Calu3 (cell line): ENCODE data around the gene NECTIN1. TPM values are rescaled to one million over a fixed set of nuclear protein-coding genes. Genes with fewer than 3 reads are reported as not detected.

ENCODE experiments used
- BruUV-seq: library from RNA; stranded (reverse); fragments of 400-500 nt; replicated peaks from 2 replicates; lab custom pipeline; 2021; lab: Mats Ljungman, UMichigan
- CTCF ChIA-PET: fragments of 300-600 bp; sonication (Branson Sonifier 250); formaldehyde crosslinking; loops from one replicate; lab custom pipeline; 2022; ENCODE audit warnings: antibody characterized with exemption; lab: Charles Lee
- DNase-seq: peaks from one replicate; pipeline ENCODE4 v3.0.0; 2022
- H3K27ac Mint-ChIP-seq: one replicate; pipeline ENCODE4 v1.8.0; 2022; ENCODE audit warnings: mixed read lengths; ENCODE audit not compliant: unreplicated experiment
- H3K27me3 Mint-ChIP-seq: one replicate; pipeline ENCODE4 v1.8.0; 2022; ENCODE audit warnings: mixed read lengths; ENCODE audit not compliant: unreplicated experiment
- H3K36me3 Mint-ChIP-seq: one replicate; pipeline ENCODE4 v1.8.0; 2022; ENCODE audit warnings: mild to moderate bottlenecking, moderate library complexity, mixed read lengths; ENCODE audit not compliant: insufficient read depth, unreplicated experiment
- H3K4me1 Mint-ChIP-seq: one replicate; pipeline ENCODE4 v1.8.0; 2022; ENCODE audit warnings: mild to moderate bottlenecking, low read depth, mixed read lengths; ENCODE audit not compliant: unreplicated experiment
- H3K4me3 Mint-ChIP-seq: one replicate; pipeline ENCODE4 v1.8.0; 2022; ENCODE audit warnings: mild to moderate bottlenecking, low read depth, moderate library complexity, mixed read lengths; ENCODE audit not compliant: unreplicated experiment
- H3K9me3 Mint-ChIP-seq: one replicate; pipeline ENCODE4 v1.8.0; 2022; ENCODE audit warnings: low read depth, mixed read lengths; ENCODE audit not compliant: unreplicated experiment
- CTCF ChIP-seq: fragments of 200-600 bp; IDR thresholded peaks from one replicate; pipeline ENCODE4 v1.8.0; 2022; ENCODE audit warnings: antibody characterized with exemption; ENCODE audit not compliant: unreplicated experiment
- intact Hi-C: fragments of 100-400 bp; cut with micrococcal nuclease; formaldehyde crosslinking; loops from one replicate; pipeline ENCODE4 v1.10.0; 2022; ENCODE audit not compliant: unreplicated experiment
- total RNA-seq: library from RNA; stranded (reverse); gene quantifications from 2 replicates; pipeline ENCODE4 v1.2.3, GENCODE V29; 2022

NECTIN1 gene
- total RNA-seq, 1 experiment from 2014 or later: 22.1 TPM

- Mint-ChIP-seq H3K27ac (no peak overlapping the region), H3K4me1 (no peaks in the 10 kb centered on the region), H3K4me3 (no peak overlapping the region), H3K36me3 (no peaks in the 10 kb centered on the region), H3K27me3 (peaks cover 3% of the 10 kb centered on the region), H3K9me3 (no peaks in the 10 kb centered on the region)
- no peak for TF ChIP-seq CTCF
- no peak for DNase-seq
- intact Hi-C loops: loop anchor here (10.0 kb wide), 1 partner anchor 155 kb away; no protein-coding TSS in a partner anchor
- CTCF ChIA-PET: no interaction called here
- BruUV-seq: no TSS peak
Measured at GRCh38 chr11:119639642-119640205, 89.3 kb downstream of the NECTIN1 start.

- CTCF ChIA-PET: no interaction called here
- Mint-ChIP-seq H3K4me1 (no peaks in the 10 kb centered on the region), H3K36me3 (no peaks in the 10 kb centered on the region), H3K27me3 (no peaks in the 10 kb centered on the region), H3K27ac (no peak overlapping the region), H3K9me3 (no peaks in the 10 kb centered on the region), H3K4me3 (no peak overlapping the region)
- BruUV-seq: no TSS peak
- no peak for DNase-seq
- intact Hi-C loops: no loop called here
- TF ChIP-seq CTCF: no peak
Measured at GRCh38 chr11:119638851-119639250, 90.1 kb downstream of the NECTIN1 start.

- no TSS peak for BruUV-seq
- Mint-ChIP-seq H3K9me3 (no peaks in the 10 kb centered on the region), H3K4me3 (no peak overlapping the region), H3K36me3 (no peaks in the 10 kb centered on the region), H3K4me1 (no peaks in the 10 kb centered on the region), H3K27ac (no peak overlapping the region), H3K27me3 (no peaks in the 10 kb centered on the region)
- no peak for TF ChIP-seq CTCF
- CTCF ChIA-PET: no interaction called here
- intact Hi-C loops: no loop called here
- no peak for DNase-seq
Measured at GRCh38 chr11:119637481-119637880, 91.5 kb downstream of the NECTIN1 start.

GRCh38 chr11:119635776-119636175 lies 93.2 kb downstream of the NECTIN1 start:
- H3K27me3 Mint-ChIP-seq: no peaks in the 10 kb centered on the region
- TF ChIP-seq CTCF: no peak
- BruUV-seq: no TSS peak

More at GRCh38 chr11:119635776-119636175, 93.2 kb downstream of the NECTIN1 start:
- DNase-seq: no peak
- Mint-ChIP-seq H3K9me3 (no peaks in the 10 kb centered on the region), H3K27ac (no peak overlapping the region), H3K36me3 (no peaks in the 10 kb centered on the region), H3K4me3 (no peak overlapping the region), H3K4me1 (no peaks in the 10 kb centered on the region)
- CTCF ChIA-PET: no interaction called here
- intact Hi-C loops: no loop called here
